GM12878 (cell line): ENCODE results near the gene COL4A2. TPM values are rescaled to one million over a fixed set of nuclear protein-coding genes. Genes with fewer than 3 reads are reported as not detected.

Experiments used
- ATAC-seq: fragments of 200-7000 bp; cut with Tn5 transposase; 3 replicates; pipeline ENCODE4 v1.9.1; 2020; ENCODE audit warnings: mild to moderate bottlenecking, moderate library complexity
- BruUV-seq: library from RNA; stranded (reverse); fragments of 400-500 nt; replicated peaks from 2 replicates; lab custom pipeline; 2021; lab: Mats Ljungman, UMichigan
- CTCF ChIA-PET: fragments of 300-600 bp; sonication (Branson Sonifier 250); formaldehyde crosslinking; extraction: SDS; loops from one replicate; lab custom pipeline; 2021; ENCODE audit warnings: inconsistent platforms; lab: Yijun Ruan, JAX
- POLR2A ChIA-PET: fragments of 350-600 bp; formaldehyde crosslinking; extraction: SDS; loops from one replicate; lab custom pipeline; 2021; ENCODE audit warnings: inconsistent platforms; lab: Charles Lee
- RAD21 ChIA-PET: fragments of 300-600 bp; sonication (Branson Sonifier 250); formaldehyde crosslinking; loops from one replicate; lab custom pipeline; 2023; ENCODE audit warnings: antibody characterized with exemption; ENCODE audit not compliant: unreplicated experiment; lab: Charles Lee
- SMC1A ChIA-PET: fragments of 300-600 bp; sonication (Branson Sonifier 250); formaldehyde crosslinking; loops from one replicate; lab custom pipeline; 2023; ENCODE audit not compliant: unreplicated experiment, uncharacterized antibody; lab: Charles Lee
- DNase-seq: peaks from one replicate; pipeline ENCODE4 v3.0.0-alpha.2; 2011; ENCODE audit warnings: low read depth, low spot score
- FAIRE-seq: peaks from 3 replicates; lab custom pipeline; 2011; peaks lifted over from hg19 to GRCh38; lab: Jason Lieb, UNC
- H2AFZ ChIP-seq: 2 replicates; pipeline ENCODE4 v1.6.0; 2011; ENCODE audit warnings: low read depth, low read length, control low read depth; ENCODE audit not compliant: control insufficient read depth
- H3K27ac ChIP-seq: 2 replicates; pipeline ENCODE4 v1.5.1; 2011; ENCODE audit warnings: control low read depth; ENCODE audit not compliant: control insufficient read depth, insufficient read depth
- H3K27me3 ChIP-seq, 2 experiments: replicated peaks in 1 of 2; 2 replicates each; pipeline versions ENCODE4 v1.6.0 to v1.6.1; 2011; ENCODE audit warnings: low read length in 1 of 2; ENCODE audit not compliant: control insufficient read depth in 2 of 2, insufficient read depth in 2 of 2
- H3K36me3 ChIP-seq, 2 experiments: 2 replicates each; pipeline ENCODE4 v1.5.1; 2011; ENCODE audit warnings: low read length in 1 of 2; ENCODE audit not compliant: control insufficient read depth in 2 of 2, insufficient read depth in 2 of 2
- H3K4me1 ChIP-seq: 2 replicates; pipeline ENCODE4 v1.6.1; 2011; ENCODE audit warnings: mild to moderate bottlenecking, low read length, moderate library complexity, mixed read lengths; ENCODE audit not compliant: control insufficient read depth, insufficient read depth
- H3K4me2 ChIP-seq: 2 replicates; pipeline ENCODE4 v1.6.0; 2011; ENCODE audit warnings: control low read depth; ENCODE audit not compliant: control insufficient read depth, insufficient read depth
- H3K4me3 ChIP-seq: fragments of 200-600 bp; sonication (generic); 2 replicates; pipeline ENCODE4 v1.5.1; 2016
- H3K79me2 ChIP-seq: 2 replicates; pipeline ENCODE4 v1.6.0; 2011; ENCODE audit warnings: low read length; ENCODE audit not compliant: control insufficient read depth, insufficient read depth
- H3K9ac ChIP-seq: 2 replicates; pipeline ENCODE4 v1.8.0; 2011; ENCODE audit warnings: low read length, control low read depth, mixed read lengths; ENCODE audit not compliant: control insufficient read depth, insufficient read depth
- H3K9me3 ChIP-seq: replicated peaks from 3 replicates; pipeline ENCODE4 v1.5.1; 2011; ENCODE audit warnings: mild to moderate bottlenecking, low read length; ENCODE audit not compliant: control insufficient read depth, insufficient read depth
- H4K20me1 ChIP-seq: 2 replicates; pipeline ENCODE4 v1.6.0; 2011; ENCODE audit not compliant: control insufficient read depth, insufficient read depth
- BMI1 ChIP-seq: fragments of 450-650 bp; IDR thresholded peaks from 2 replicates; pipeline ENCODE4 v1.6.1; 2016; ENCODE audit warnings: mild to moderate bottlenecking, moderate library complexity, borderline replicate concordance
- ESRRA ChIP-seq: IDR thresholded peaks from 2 replicates; pipeline ENCODE4 v1.6.1; 2012; ENCODE audit warnings: mild to moderate bottlenecking, low read length, improper control_type of control experiment
- FOXM1 ChIP-seq: IDR thresholded peaks from 2 replicates; pipeline ENCODE4 v1.6.1; 2012; ENCODE audit warnings: low read depth, mild to moderate bottlenecking, inconsistent platforms, low read length, moderate library complexity
- HCFC1 ChIP-seq: fragments of 150-350 bp; IDR thresholded peaks from 2 replicates; pipeline ENCODE4 v1.6.1; 2014; ENCODE audit warnings: low read length
- IKZF1 ChIP-seq: fragments of 450-650 bp; conservative IDR thresholded peaks from 2 replicates; pipeline ENCODE4 v1.6.1; 2017; ENCODE audit warnings: antibody characterized with exemption, mild to moderate bottlenecking
- JUND ChIP-seq: IDR thresholded peaks from 2 replicates; pipeline ENCODE4 v1.6.1; 2012; ENCODE audit warnings: low read depth, mild to moderate bottlenecking, low read length, improper control_type of control experiment, moderate library complexity
- KAT2A ChIP-seq: conservative IDR thresholded peaks from 2 replicates; pipeline ENCODE4 v1.6.1; 2011; ENCODE audit warnings: low read depth, low read length; ENCODE audit not compliant: control insufficient read depth
- RBBP5 ChIP-seq: fragments of 200-600 bp; sonication (generic); conservative IDR thresholded peaks from 2 replicates; pipeline ENCODE4 v1.6.1; 2016
- ZSCAN29 ChIP-seq: fragments of 450-650 bp; IDR thresholded peaks from 2 replicates; pipeline ENCODE4 v1.6.1; 2017; ENCODE audit warnings: mild to moderate bottlenecking, moderate library complexity
- WGBS: methylation state at CpG from one replicate; pipeline ENCODE4 v1.1.6; 2016; ENCODE audit warnings: low lambda C conversion rate; ENCODE audit not compliant: insufficient replicate concordance, insufficient coverage; ENCODE audit errors: missing lambda C conversion rate; 5-methylcytosine and 5-hydroxymethylcytosine counted together
- in situ Hi-C: fragments of 300-500 bp; cut with MboI; formaldehyde crosslinking; loops from 9 replicates; pipeline ENCODE4 v1.14.3; 2018; ENCODE audit warnings: mixed read lengths
- intact Hi-C: fragments of 100-400 bp; cut with micrococcal nuclease; formaldehyde crosslinking; loops from one replicate; pipeline ENCODE4 v1.14.2; 2022; ENCODE audit not compliant: unreplicated experiment
- polyA plus RNA-seq, 11 experiments: library from polyadenylated mRNA; depleted of rRNA in 4 of 11; unstranded in 6 of 11; stranded (reverse) in 5 of 11; fragments of >200 nt; fragmentation: Nextera tagmentation in 4 of 11; fragmentation: Illumina TruSeq in 1 of 11; extraction: Ambion mirVana in 4 of 11; extraction: Trizol in 1 of 11; gene quantifications; 1 replicate in 1 of 11; 2 replicates in 10 of 11; pipeline versions ENCODE4 v1.2.1 to v1.2.3, GENCODE V29; 2011 to 2016; ENCODE audit warnings: inconsistent platforms in 2 of 11, missing spikeins in 2 of 11, low read depth in 1 of 11
- total RNA-seq, 4 experiments: library from RNA; depleted of rRNA in 3 of 4; stranded (reverse); fragments of >200 nt in 3 of 4; fragmentation: Illumina TruSeq in 1 of 4; extraction: Trizol in 1 of 4; gene quantifications; 2 replicates each; pipeline versions ENCODE4 v1.2.1 to v1.2.3, GENCODE V29; 2013 to 2021
- TF ChIP-seq, protein P1 (sequence below): fragments of 450-650 bp; IDR thresholded peaks from 2 replicates; pipeline ENCODE4 v1.6.1; 2018; ENCODE audit warnings: borderline replicate concordance, mild to moderate bottlenecking; ENCODE audit not compliant: partially characterized antibody
- TF ChIP-seq, protein P2 (sequence below): fragments of 450-650 bp; IDR thresholded peaks from 2 replicates; pipeline ENCODE4 v1.6.1; 2016; ENCODE audit warnings: mild to moderate bottlenecking
- TF ChIP-seq, protein P3 (sequence below): IDR thresholded peaks from 2 replicates; pipeline ENCODE4 v1.6.1; 2011; ENCODE audit warnings: mild to moderate bottlenecking, low read depth, low read length, moderate library complexity; ENCODE audit not compliant: insufficient replicate concordance

Gene COL4A2
- total and polyA plus RNA-seq, 10 of the 15 experiments (the other 5 are each of a cell fraction or from before 2014, with no cell fraction given) = 0.16 to 1.6 (median 0.62) TPM; not detected in 3

DNA sequence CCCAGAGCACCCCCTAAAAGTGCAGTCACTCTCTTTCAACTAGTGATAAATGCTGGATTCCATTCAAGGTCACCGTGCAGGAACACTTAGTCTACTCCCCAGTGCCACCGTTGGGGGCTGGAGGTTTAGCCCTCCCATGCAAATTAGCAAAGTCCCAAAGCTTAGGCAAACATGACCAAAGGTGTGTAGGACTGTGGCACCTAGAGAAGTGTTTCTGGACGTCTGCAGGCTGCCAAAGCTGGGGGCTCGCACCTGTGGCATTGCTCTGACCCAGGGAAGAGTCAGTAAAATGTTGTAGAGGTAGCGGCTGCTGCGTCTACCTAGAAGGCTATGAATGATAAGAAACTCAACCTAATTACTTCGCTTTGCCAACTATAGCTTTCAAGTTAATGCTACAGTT is 14.0 kb upstream of the COL4A2 start:
- in situ Hi-C loops = no loop called here
- CTCF ChIA-PET = no interaction called here
- FAIRE-seq = no peak
- H3K9ac ChIP-seq = no peak overlapping the region
- intact Hi-C loops = no loop called here
- DNase-seq = no peak
- H2AFZ ChIP-seq = no peak overlapping the region
- POLR2A ChIA-PET = no interaction called here
- SMC1A ChIA-PET = no interaction called here
- no peak overlapping the region for H3K4me2 ChIP-seq
- no peaks in the 10 kb centered on the region for H3K4me1 ChIP-seq
- no peaks in the 10 kb centered on the region for H3K36me3 ChIP-seq
- no peaks in the 10 kb centered on the region; a peak in 1 of 4 replicates for H3K27me3 ChIP-seq
- H3K4me3 ChIP-seq = no peak overlapping the region
- H3K27ac ChIP-seq = no peak overlapping the region
- TF ChIP-seq JUND (no peak), ESRRA (no peak), ZSCAN29 (no peak), HCFC1 (no peak), IKZF1 (no peak)
- no peak for ATAC-seq
- no peaks in the 10 kb centered on the region for H3K9me3 ChIP-seq
- BruUV-seq = no TSS peak
- RAD21 ChIA-PET = no interaction called here
- H3K79me2 ChIP-seq = no peaks in the 10 kb centered on the region
- H4K20me1 ChIP-seq = no peaks in the 10 kb centered on the region
- WGBS = 26% methylated on average over 7 of the region's 7 CpGs

DNA sequence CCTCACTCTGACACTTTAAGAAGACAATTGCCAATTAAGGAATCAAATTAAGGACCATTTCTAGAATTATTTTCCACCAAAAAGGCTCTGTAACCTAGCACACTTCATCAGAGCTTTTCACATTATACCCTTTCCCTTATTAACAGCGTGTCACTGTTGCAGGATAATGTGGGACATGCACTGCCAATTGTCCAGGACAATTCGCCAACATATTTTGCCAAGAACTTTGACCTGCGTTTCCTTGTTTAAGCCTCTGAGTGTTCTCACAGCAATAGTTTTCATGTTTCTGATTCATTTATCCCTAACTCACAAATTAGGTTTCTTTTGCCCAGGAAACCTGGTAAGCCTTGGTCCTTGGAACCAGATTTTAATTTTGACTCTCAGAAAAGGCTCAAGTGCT is 13.4 kb upstream of the COL4A2 start:
- Histone ChIP-seq H3K79me2 (no peaks in the 10 kb centered on the region), H3K27me3 (peaks cover 0 to 4% of the 10 kb centered on the region in 2 experiments; a peak in 3 of 4 replicates), H3K9ac (no peak overlapping the region), H3K9me3 (no peaks in the 10 kb centered on the region), H3K36me3 (no peaks in the 10 kb centered on the region), H3K4me3 (no peak overlapping the region), H4K20me1 (no peaks in the 10 kb centered on the region), H3K4me2 (no peak overlapping the region), H2AFZ (no peak overlapping the region), H3K27ac (no peak overlapping the region), H3K4me1 (no peaks in the 10 kb centered on the region)
- WGBS = 43% methylated on average over 3 of the region's 3 CpGs
- ChIA-PET RAD21 (no interaction called here), SMC1A (no interaction called here), CTCF (no interaction called here), POLR2A (no interaction called here)
- FAIRE-seq (no peak), DNase-seq (no peak), ATAC-seq (no peak)
- intact Hi-C loops = no loop called here
- no TSS peak for BruUV-seq
- in situ Hi-C loops = no loop called here
- no peak for TF ChIP-seq KAT2A
- no peak for TF ChIP-seq RBBP5
- TF ChIP-seq, protein P1, sequence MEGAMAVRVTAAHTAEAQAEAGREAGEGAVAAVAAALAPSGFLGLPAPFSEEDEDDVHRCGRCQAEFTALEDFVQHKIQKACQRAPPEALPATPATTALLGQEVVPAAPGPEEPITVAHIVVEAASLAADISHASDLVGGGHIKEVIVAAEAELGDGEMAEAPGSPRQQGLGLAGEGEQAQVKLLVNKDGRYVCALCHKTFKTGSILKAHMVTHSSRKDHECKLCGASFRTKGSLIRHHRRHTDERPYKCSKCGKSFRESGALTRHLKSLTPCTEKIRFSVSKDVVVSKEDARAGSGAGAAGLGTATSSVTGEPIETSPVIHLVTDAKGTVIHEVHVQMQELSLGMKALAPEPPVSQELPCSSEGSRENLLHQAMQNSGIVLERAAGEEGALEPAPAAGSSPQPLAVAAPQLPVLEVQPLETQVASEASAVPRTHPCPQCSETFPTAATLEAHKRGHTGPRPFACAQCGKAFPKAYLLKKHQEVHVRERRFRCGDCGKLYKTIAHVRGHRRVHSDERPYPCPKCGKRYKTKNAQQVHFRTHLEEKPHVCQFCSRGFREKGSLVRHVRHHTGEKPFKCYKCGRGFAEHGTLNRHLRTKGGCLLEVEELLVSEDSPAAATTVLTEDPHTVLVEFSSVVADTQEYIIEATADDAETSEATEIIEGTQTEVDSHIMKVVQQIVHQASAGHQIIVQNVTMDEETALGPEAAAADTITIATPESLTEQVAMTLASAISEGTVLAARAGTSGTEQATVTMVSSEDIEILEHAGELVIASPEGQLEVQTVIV = no peak
- TF ChIP-seq, protein P2, sequence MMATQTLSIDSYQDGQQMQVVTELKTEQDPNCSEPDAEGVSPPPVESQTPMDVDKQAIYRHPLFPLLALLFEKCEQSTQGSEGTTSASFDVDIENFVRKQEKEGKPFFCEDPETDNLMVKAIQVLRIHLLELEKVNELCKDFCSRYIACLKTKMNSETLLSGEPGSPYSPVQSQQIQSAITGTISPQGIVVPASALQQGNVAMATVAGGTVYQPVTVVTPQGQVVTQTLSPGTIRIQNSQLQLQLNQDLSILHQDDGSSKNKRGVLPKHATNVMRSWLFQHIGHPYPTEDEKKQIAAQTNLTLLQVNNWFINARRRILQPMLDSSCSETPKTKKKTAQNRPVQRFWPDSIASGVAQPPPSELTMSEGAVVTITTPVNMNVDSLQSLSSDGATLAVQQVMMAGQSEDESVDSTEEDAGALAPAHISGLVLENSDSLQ = no peak
- no peak for TF ChIP-seq ZSCAN29
- TF ChIP-seq FOXM1 = no peak
- no peak for TF ChIP-seq BMI1
- TF ChIP-seq, protein P3, sequence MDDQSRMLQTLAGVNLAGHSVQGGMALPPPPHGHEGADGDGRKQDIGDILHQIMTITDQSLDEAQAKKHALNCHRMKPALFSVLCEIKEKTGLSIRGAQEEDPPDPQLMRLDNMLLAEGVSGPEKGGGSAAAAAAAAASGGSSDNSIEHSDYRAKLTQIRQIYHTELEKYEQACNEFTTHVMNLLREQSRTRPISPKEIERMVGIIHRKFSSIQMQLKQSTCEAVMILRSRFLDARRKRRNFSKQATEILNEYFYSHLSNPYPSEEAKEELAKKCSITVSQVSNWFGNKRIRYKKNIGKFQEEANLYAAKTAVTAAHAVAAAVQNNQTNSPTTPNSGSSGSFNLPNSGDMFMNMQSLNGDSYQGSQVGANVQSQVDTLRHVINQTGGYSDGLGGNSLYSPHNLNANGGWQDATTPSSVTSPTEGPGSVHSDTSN = no peak
